H1 (cell line): ENCODE data around the gene CCNC.

ENCODE experiments used
- BACH1 ChIP-seq: IDR thresholded peaks from 2 replicates; pipeline ENCODE4 v1.6.1; 2012; ENCODE audit warnings: low read length, improper control_type of control experiment
- CHD2 ChIP-seq: IDR thresholded peaks from 2 replicates; pipeline ENCODE4 v1.6.1; 2012; ENCODE audit warnings: low read length, improper control_type of control experiment
- CREB1 ChIP-seq: IDR thresholded peaks from 2 replicates; pipeline ENCODE4 v1.6.1; 2012; ENCODE audit warnings: inconsistent platforms
- CTCF ChIP-seq, 3 experiments: IDR thresholded peaks; 1 replicate in 2 of 3; 2 replicates in 1 of 3; pipeline versions ENCODE4 v1.5.1 to v1.6.1; 2011; ENCODE audit warnings: low read length in 3 of 3, mild to moderate bottlenecking in 3 of 3, inconsistent platforms in 2 of 3, low read depth in 1 of 3, moderate library complexity in 1 of 3; ENCODE audit not compliant: insufficient read depth in 1 of 3; ENCODE audit errors: control extremely low read depth in 1 of 3
- FOSL1 ChIP-seq: IDR thresholded peaks from 2 replicates; pipeline ENCODE4 v1.6.1; 2011; ENCODE audit warnings: mild to moderate bottlenecking, low read depth, low read length, moderate library complexity; ENCODE audit not compliant: insufficient read depth
- GABPA ChIP-seq: IDR thresholded peaks from 2 replicates; pipeline ENCODE4 v1.6.1; 2011; ENCODE audit warnings: mild to moderate bottlenecking, low read length, moderate library complexity, borderline replicate concordance; ENCODE audit not compliant: insufficient read depth
- KDM1A ChIP-seq: fragments of 200-600, 300-600 bp; sonication (generic); IDR thresholded peaks from 2 replicates; pipeline ENCODE4 v1.7.1; 2016; ENCODE audit warnings: mild to moderate bottlenecking, low read length, borderline replicate concordance
- POLR2A ChIP-seq, 2 experiments: IDR thresholded peaks; 1 replicate in 1 of 2; 2 replicates in 1 of 2; pipeline ENCODE4 v1.6.1; 2011; ENCODE audit warnings: low read depth in 2 of 2, low read length in 2 of 2, mild to moderate bottlenecking in 2 of 2; ENCODE audit errors: control extremely low read depth in 1 of 2
- TAF7 ChIP-seq: optimal IDR thresholded peaks from 2 replicates; pipeline ENCODE3; 2011; ENCODE audit warnings: low read depth, mild to moderate bottlenecking, inconsistent platforms, low read length, moderate library complexity, borderline replicate concordance
- YY1 ChIP-seq: IDR thresholded peaks from 2 replicates; pipeline ENCODE4 v1.6.1; 2011; ENCODE audit warnings: low read depth, mild to moderate bottlenecking, low read length
- ZNF274 ChIP-seq: IDR thresholded peaks from 2 replicates; pipeline ENCODE4 v1.7.0; 2012; ENCODE audit warnings: low read length, borderline replicate concordance; ENCODE audit errors: extremely low read depth
- TF ChIP-seq, protein P1 (sequence below): IDR thresholded peaks from 2 replicates; pipeline ENCODE4 v1.6.1; 2012; ENCODE audit warnings: inconsistent platforms

- TF ChIP-seq ZNF274 (no peak), YY1 (no peak), GABPA (no peak), BACH1 (no peak), KDM1A (peak; percentile 84), CTCF (IDR thresholded peaks at IDR 0.05; ENCODE audit: control extremely low read depth in 1 of 3, insufficient read depth in 1 of 3, low read depth in 1 of 3, low read length in 3 of 3) (no peak), POLR2A (IDR thresholded peaks at IDR 0.05; ENCODE audit: control extremely low read depth in 1 of 2, low read depth in 2 of 2, low read length in 2 of 2) (no peak), CREB1 (no peak), FOSL1 (no peak), TAF7 (no peak), CHD2 (no peak)
- TF ChIP-seq, protein P1, sequence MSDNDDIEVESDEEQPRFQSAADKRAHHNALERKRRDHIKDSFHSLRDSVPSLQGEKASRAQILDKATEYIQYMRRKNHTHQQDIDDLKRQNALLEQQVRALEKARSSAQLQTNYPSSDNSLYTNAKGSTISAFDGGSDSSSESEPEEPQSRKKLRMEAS = no peak
These were observed 40.5 kb upstream of the CCNC start for GRCh38 chr6:99608886-99609482.
